ENCODE data around the gene AFMID.
"Not testable (repeated sequence)": the region's sequence is repeated elsewhere in the genome, so short reads cannot be mapped to it uniquely, and the experiment has no call there.

The AFMID gene

GRCh38 chr17:78223765-78224164, 36.6 kb downstream of the AFMID start:
- DNase-seq (ENCODE audit: low read depth), result no peak

- no peak for DNase-seq (ENCODE audit: low read depth)
Observed at GRCh38 chr17:78224231-78225087, 37.3 kb downstream of the AFMID start.

- DNase-seq (ENCODE audit: low read depth), result no peak
Observed at GRCh38 chr17:78225088-78225865, 38.1 kb downstream of the AFMID start.

DNA sequence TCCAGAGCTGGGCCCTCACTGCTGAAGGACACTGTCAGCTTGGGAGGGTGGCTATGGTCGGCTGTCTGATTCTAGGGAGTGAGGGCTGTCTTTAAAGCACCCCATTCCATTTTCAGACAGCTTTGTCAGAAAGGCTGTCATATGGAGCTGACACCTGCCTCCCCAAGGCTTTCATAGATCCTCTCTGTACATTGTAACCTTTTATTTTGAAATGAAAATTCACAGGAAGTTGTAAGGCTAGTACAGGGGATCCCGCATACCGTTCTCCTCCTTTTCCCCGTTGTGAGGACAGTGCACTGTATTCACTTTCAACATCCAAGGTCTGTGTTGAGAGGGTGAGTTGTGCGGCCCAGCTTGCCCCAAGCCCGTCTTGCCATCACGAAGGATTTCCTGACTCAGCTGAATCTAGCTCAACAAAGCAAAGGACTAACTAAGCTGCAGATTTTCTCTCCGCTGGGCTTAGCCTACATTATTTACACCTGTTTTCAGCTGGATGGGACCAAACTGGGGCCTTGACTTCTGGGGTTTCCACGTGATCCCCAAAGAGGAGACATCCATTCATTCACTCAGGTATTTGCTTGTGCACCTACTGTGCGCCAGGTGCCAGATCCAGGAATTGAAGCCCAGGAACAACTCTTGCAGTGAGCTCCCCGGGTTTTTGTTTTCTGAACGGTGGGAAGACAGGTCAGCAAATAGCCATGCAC, 39.0 kb downstream of the AFMID start:
- no peak for DNase-seq (ENCODE audit: low read depth)

GRCh38 chr17:78226759-78227454, 39.7 kb downstream of the AFMID start:
- DNase-seq (ENCODE audit: low read depth), result no peak

GRCh38 chr17:78227455-78227916, 40.3 kb downstream of the AFMID start:
- no peak for DNase-seq (ENCODE audit: low read depth)

DNA sequence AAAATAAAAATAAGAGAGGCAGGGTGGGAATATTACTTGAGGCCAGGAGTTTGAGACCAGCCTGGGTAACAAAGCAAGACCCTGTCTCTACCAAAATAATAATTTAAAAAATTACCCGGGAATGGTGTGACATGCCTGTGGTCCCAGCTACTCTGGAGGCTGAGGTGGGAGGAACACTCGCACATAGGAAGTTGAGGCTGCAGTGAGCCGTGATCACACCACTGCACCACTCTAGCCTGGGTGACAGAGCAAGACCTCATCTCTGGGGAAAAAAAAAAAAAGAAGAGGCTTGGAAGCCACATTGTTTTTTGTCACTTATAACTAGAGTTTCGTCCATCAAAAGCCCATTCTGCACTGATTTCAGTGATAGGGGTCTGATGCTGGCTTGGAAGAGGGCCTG, 41.0 kb downstream of the AFMID start:
- DNase-seq (ENCODE audit: low read depth), result no peak

DNA sequence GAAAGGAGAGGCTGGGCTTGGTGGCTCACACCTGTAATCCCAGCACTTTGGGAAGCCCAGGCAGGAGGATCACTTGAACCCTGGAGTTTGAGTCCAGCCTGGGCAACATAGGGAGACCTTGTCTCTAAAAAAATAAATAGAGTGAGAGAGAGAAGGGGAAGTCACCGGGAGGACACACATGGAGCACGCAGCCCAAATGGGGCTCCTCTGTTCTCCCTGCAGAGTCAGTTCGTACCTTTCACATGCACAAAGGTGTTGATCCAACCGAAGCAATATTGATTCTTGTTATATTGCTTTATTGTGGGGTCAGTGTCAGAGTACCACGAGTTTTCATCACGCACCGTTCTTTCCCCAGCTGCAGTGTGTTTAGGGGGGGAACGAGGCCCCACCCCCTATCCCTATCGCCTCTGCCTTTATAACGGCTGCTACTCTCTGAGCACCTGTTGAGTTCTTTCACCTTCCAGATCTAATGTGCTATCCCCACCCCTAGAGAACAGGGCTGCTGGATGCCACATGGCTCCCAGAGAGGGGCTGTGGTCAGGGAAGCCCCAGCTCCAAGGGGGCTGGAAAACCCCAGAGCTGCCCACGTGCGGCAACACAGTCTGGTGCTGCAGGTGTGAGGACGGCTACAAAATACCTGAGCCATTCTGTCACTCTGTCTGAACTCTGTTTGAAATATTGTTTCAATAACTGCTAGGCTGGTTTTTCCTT, 43.2 kb downstream of the AFMID start:
- DNase-seq (ENCODE audit: low read depth), result no peak

- no peak for DNase-seq (ENCODE audit: low read depth)
Observed at GRCh38 chr17:78230996-78231935, 44.1 kb downstream of the AFMID start, which contains the start of gene TMEM235. Gene TMEM235, plus strand, starts transcription at chr17:78231631. Its CDS starts 393 bp downstream, at chr17:78232024.

- DNase-seq (ENCODE audit: low read depth), result no peak
Observed at GRCh38 chr17:78231991-78232858, 45.1 kb downstream of the AFMID start.

DNA sequence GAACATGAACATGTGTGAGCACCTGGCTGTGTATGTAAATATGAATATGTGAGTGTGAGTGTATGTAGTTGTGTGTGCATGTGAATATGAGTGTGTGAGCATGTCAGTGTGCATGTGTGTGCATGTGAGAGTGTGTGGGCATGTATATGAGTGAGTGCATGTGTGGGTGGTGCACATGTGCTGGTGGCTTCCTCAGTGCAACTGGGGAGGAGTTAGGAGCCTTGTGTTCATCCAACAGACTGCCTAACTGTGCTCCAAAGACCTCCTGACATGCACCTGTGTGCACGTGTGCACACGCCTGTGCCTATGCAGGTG, 45.7 kb downstream of the AFMID start:
- no peak for DNase-seq (ENCODE audit: low read depth)

DNA sequence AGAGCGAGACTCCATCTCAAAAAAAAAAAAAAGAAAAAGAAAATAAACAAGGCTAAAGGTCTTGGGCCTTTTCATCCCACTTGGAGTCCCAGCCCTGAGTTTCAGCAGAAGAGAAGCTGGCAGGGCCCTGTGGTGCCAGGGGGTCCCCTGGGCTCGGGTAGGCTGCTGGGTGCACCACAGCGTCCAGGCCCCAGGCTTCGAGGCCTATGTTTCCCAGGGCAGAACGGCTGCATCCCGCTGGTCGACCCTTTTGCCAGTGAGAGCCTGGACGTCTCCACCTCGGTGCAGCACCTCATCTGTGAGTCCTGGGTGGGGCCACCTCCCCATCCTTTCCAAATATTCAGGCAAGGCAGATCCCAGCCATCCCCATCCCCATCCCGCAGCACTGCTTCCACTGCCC, 46.5 kb downstream of the AFMID start:
- no peak for DNase-seq (ENCODE audit: low read depth)

GRCh38 chr17:78234261-78234865, 47.2 kb downstream of the AFMID start:
- DNase-seq (ENCODE audit: low read depth), result no peak

DNA sequence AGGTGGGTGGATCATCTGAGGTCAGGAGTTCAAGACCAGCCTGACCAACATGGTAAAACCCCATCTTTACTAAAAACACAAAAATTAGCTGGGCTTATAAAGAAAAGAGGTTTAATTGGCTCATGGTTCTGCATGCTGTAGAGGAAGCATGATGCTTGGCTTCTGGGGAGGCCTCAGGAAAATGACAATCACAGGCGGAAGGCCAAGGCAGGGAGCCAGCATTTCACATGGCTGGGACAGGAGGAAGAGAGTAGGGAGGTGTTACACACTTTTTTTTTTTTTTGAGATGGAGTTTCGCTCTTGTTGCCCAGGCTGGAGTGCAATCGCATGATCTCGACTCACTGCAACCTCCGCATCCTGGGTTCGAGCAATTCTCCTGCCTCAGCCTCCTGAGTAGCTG, 47.9 kb downstream of the AFMID start:
- DNase-seq (ENCODE audit: low read depth), result not testable (repeated sequence)

- no peak for DNase-seq (ENCODE audit: low read depth)
Observed at GRCh38 chr17:78235885-78236284, 48.7 kb downstream of the AFMID start.

GRCh38 chr17:78236362-78237127, 49.4 kb downstream of the AFMID start:
- DNase-seq (ENCODE audit: low read depth), result no peak

GRCh38 chr17:78237401-78238012, 50.3 kb downstream of the AFMID start:
- no peak for DNase-seq (ENCODE audit: low read depth)
